ENCODE results near the gene CDC42BPB.

DNA sequence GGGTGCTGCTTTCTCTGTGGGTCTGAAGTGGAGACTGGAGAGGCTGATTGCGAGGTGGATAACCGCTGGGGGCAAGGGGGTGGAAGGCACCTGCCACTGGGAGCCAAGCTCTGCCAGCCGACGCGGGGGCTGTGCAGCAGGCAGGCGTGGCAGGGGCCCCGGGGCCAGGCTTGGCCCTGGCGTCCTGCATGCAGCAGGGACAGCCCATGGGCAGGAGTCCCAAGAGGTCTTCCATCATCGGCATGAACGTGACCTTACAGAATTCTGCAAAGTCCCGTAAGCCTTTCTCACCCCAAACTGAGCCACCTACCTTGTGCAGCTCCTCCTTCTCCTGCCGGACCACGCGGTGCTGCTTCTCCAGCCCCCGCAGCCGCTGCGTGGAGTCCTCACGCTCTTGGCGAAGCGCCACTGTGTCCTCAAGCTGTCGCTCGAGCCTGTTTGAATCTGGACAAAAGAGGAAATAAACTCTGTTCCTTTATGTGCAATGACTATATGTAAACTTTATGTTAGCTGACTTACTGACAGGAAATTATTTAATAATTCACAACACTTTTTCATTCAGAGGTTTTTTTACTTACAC is 83.6 kb downstream of the CDC42BPB start:
- TF ChIP-seq, protein P1, sequence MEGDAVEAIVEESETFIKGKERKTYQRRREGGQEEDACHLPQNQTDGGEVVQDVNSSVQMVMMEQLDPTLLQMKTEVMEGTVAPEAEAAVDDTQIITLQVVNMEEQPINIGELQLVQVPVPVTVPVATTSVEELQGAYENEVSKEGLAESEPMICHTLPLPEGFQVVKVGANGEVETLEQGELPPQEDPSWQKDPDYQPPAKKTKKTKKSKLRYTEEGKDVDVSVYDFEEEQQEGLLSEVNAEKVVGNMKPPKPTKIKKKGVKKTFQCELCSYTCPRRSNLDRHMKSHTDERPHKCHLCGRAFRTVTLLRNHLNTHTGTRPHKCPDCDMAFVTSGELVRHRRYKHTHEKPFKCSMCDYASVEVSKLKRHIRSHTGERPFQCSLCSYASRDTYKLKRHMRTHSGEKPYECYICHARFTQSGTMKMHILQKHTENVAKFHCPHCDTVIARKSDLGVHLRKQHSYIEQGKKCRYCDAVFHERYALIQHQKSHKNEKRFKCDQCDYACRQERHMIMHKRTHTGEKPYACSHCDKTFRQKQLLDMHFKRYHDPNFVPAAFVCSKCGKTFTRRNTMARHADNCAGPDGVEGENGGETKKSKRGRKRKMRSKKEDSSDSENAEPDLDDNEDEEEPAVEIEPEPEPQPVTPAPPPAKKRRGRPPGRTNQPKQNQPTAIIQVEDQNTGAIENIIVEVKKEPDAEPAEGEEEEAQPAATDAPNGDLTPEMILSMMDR (IDR thresholded peaks at IDR 0.05), result no peak
- TF ChIP-seq POLR2A (IDR thresholded peaks at IDR 0.05) (no peak), EP300 (IDR thresholded peaks at IDR 0.05) (no peak)

Data from upper lobe of left lung (tissue), 4 donors.